Loucy (cell line): ENCODE measurements around the gene BRS3.

ENCODE experiments used
- H2AFZ ChIP-seq: fragments of 200-600 bp; sonication (generic); 2 replicates; pipeline ENCODE4 v1.6.0; 2016; ENCODE audit warnings: antibody characterized with exemption, mild to moderate bottlenecking, low read length, moderate library complexity
- H3F3A ChIP-seq: fragments of 200-600 bp; 2 replicates; pipeline ENCODE4 v1.6.0; 2016; ENCODE audit warnings: antibody characterized with exemption, low read depth, mild to moderate bottlenecking
- H3K27me3 ChIP-seq: fragments of 200-600 bp; sonication (generic); 2 replicates; pipeline ENCODE4 v1.6.1; 2014; ENCODE audit warnings: low read length, mild to moderate bottlenecking; ENCODE audit not compliant: insufficient read depth, poor library complexity, severe bottlenecking
- H3K36me3 ChIP-seq: fragments of 200-600 bp; sonication (generic); 2 replicates; pipeline ENCODE4 v1.6.1; 2016; ENCODE audit warnings: low read length; ENCODE audit not compliant: insufficient read depth
- H3K4me1 ChIP-seq: fragments of 200-600 bp; sonication (generic); 2 replicates; pipeline ENCODE4 v1.5.1; 2014; ENCODE audit warnings: low read length, mild to moderate bottlenecking; ENCODE audit not compliant: insufficient read depth, poor library complexity, severe bottlenecking
- H3K4me2 ChIP-seq: fragments of 200-600 bp; sonication (generic); 2 replicates; pipeline ENCODE4 v1.6.0; 2014; ENCODE audit warnings: antibody characterized with exemption, low read length, low read depth, mild to moderate bottlenecking; ENCODE audit not compliant: poor library complexity, severe bottlenecking
- H3K4me3 ChIP-seq: fragments of 200-600 bp; sonication (generic); 2 replicates; pipeline ENCODE4 v1.5.1; 2014; ENCODE audit warnings: low read length, mild to moderate bottlenecking, mixed read lengths; ENCODE audit not compliant: poor library complexity, severe bottlenecking
- H3K79me2 ChIP-seq: fragments of 200-600 bp; sonication (generic); 2 replicates; pipeline ENCODE4 v1.6.1; 2014; ENCODE audit warnings: low read length; ENCODE audit not compliant: insufficient read depth
- H3K9ac ChIP-seq: fragments of 200-600 bp; sonication (generic); 2 replicates; pipeline ENCODE4 v1.6.0; 2014; ENCODE audit warnings: mild to moderate bottlenecking, low read depth, low read length, moderate library complexity; ENCODE audit not compliant: poor library complexity, severe bottlenecking
- H3K9me2 ChIP-seq: fragments of 200-600 bp; sonication (generic); replicated peaks from 2 replicates; pipeline ENCODE4 v1.6.1; 2016; ENCODE audit warnings: low read depth, low read length, mixed read lengths
- H3K9me3 ChIP-seq: fragments of 200-600 bp; sonication (generic); 2 replicates; pipeline ENCODE4 v1.6.1; 2014; ENCODE audit warnings: mild to moderate bottlenecking, antibody characterized with exemption, low read length, low read depth; ENCODE audit not compliant: insufficient read depth
- H4K20me1 ChIP-seq: fragments of 200-600 bp; sonication (generic); 2 replicates; pipeline ENCODE4 v1.6.0; 2014; ENCODE audit warnings: antibody characterized with exemption, low read length, mild to moderate bottlenecking; ENCODE audit not compliant: insufficient read depth, poor library complexity, severe bottlenecking
- EZH2phosphoT487 ChIP-seq: fragments of 200-600 bp; IDR thresholded peaks from 2 replicates; pipeline ENCODE4 v1.6.1; 2018; ENCODE audit warnings: antibody characterized with exemption, mild to moderate bottlenecking, moderate library complexity, borderline replicate concordance
- TF ChIP-seq, protein P1 (sequence below): fragments of 200-600 bp; sonication (generic); conservative IDR thresholded peaks from 2 replicates; pipeline ENCODE4 v1.5.1; 2014; ENCODE audit warnings: mild to moderate bottlenecking, antibody characterized with exemption, low read length

Gene BRS3

DNA sequence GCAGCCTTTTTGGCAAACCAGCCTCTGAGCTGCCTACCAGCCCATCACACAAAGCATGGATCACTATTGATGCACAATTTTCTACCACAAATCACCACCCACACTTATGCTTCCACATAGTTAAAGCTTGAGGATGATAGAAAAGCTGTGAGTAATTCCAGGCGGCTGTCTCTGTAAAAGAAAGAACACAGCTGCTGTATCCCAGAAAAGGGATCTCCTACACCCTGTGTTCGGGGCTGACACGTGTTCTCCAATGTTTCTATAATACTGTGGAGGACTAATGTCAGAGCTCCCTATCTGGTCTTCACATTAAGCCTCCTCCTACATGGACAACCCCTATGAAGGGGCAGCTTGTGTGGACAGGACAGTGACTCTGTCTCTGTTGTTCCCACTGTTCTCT lies 12.5 kb upstream of the BRS3 start:
- no peak overlapping the region for H3K9ac ChIP-seq
- H3K4me1 ChIP-seq = peaks cover 3% of the 10 kb centered on the region
- H3K9me2 ChIP-seq = no peaks in the 10 kb centered on the region
- no peak overlapping the region for H3K4me3 ChIP-seq
- no peaks in the 10 kb centered on the region for H3K9me3 ChIP-seq
- H2AFZ ChIP-seq = no peak overlapping the region
- TF ChIP-seq EZH2phosphoT487 = no peak
- TF ChIP-seq, protein P1, sequence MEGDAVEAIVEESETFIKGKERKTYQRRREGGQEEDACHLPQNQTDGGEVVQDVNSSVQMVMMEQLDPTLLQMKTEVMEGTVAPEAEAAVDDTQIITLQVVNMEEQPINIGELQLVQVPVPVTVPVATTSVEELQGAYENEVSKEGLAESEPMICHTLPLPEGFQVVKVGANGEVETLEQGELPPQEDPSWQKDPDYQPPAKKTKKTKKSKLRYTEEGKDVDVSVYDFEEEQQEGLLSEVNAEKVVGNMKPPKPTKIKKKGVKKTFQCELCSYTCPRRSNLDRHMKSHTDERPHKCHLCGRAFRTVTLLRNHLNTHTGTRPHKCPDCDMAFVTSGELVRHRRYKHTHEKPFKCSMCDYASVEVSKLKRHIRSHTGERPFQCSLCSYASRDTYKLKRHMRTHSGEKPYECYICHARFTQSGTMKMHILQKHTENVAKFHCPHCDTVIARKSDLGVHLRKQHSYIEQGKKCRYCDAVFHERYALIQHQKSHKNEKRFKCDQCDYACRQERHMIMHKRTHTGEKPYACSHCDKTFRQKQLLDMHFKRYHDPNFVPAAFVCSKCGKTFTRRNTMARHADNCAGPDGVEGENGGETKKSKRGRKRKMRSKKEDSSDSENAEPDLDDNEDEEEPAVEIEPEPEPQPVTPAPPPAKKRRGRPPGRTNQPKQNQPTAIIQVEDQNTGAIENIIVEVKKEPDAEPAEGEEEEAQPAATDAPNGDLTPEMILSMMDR = no peak
- no peaks in the 10 kb centered on the region for H3K79me2 ChIP-seq
- H4K20me1 ChIP-seq = no peaks in the 10 kb centered on the region
- no peaks in the 10 kb centered on the region for H3K36me3 ChIP-seq
- H3K4me2 ChIP-seq = no peak overlapping the region
- no peaks in the 10 kb centered on the region for H3F3A ChIP-seq
- no peaks in the 10 kb centered on the region for H3K27me3 ChIP-seq

GRCh38 chrX:136476501-136476900 lies 11.2 kb upstream of the BRS3 start:
- H4K20me1 ChIP-seq = no peaks in the 10 kb centered on the region
- H2AFZ ChIP-seq = no peak overlapping the region
- H3K9me2 ChIP-seq = no peaks in the 10 kb centered on the region
- H3K36me3 ChIP-seq = no peaks in the 10 kb centered on the region
- H3K27me3 ChIP-seq = no peaks in the 10 kb centered on the region
- H3K79me2 ChIP-seq = no peaks in the 10 kb centered on the region
- H3K9ac ChIP-seq = no peak overlapping the region
- no peaks in the 10 kb centered on the region for H3F3A ChIP-seq
- H3K4me3 ChIP-seq = no peak overlapping the region
- no peaks in the 10 kb centered on the region for H3K9me3 ChIP-seq
- no peak overlapping the region for H3K4me2 ChIP-seq
- TF ChIP-seq EZH2phosphoT487 = no peak
- TF ChIP-seq, protein P1 = no peak
- H3K4me1 ChIP-seq = peaks cover 3% of the 10 kb centered on the region

GRCh38 chrX:136477026-136477425 lies 10.7 kb upstream of the BRS3 start:
- no peaks in the 10 kb centered on the region for H3F3A ChIP-seq
- H3K36me3 ChIP-seq = no peaks in the 10 kb centered on the region
- no peaks in the 10 kb centered on the region for H4K20me1 ChIP-seq
- H3K9me3 ChIP-seq = no peaks in the 10 kb centered on the region
- no peak overlapping the region for H3K4me3 ChIP-seq
- no peaks in the 10 kb centered on the region for H3K27me3 ChIP-seq
- no peak overlapping the region for H3K9ac ChIP-seq
- no peaks in the 10 kb centered on the region for H3K9me2 ChIP-seq
- H3K79me2 ChIP-seq = no peaks in the 10 kb centered on the region
- H2AFZ ChIP-seq = no peak overlapping the region
- TF ChIP-seq, protein P1 = no peak
- TF ChIP-seq EZH2phosphoT487 = no peak
- no peak overlapping the region for H3K4me2 ChIP-seq
- peaks cover 3% of the 10 kb centered on the region for H3K4me1 ChIP-seq
